Right hindlimb (tissue), 1 donor: ENCODE measurements around the gene PPIB.

Experiments
- DNase-seq: peaks from one replicate; pipeline ENCODE4 v3.0.0-alpha.2; 2018

The PPIB gene

DNA sequence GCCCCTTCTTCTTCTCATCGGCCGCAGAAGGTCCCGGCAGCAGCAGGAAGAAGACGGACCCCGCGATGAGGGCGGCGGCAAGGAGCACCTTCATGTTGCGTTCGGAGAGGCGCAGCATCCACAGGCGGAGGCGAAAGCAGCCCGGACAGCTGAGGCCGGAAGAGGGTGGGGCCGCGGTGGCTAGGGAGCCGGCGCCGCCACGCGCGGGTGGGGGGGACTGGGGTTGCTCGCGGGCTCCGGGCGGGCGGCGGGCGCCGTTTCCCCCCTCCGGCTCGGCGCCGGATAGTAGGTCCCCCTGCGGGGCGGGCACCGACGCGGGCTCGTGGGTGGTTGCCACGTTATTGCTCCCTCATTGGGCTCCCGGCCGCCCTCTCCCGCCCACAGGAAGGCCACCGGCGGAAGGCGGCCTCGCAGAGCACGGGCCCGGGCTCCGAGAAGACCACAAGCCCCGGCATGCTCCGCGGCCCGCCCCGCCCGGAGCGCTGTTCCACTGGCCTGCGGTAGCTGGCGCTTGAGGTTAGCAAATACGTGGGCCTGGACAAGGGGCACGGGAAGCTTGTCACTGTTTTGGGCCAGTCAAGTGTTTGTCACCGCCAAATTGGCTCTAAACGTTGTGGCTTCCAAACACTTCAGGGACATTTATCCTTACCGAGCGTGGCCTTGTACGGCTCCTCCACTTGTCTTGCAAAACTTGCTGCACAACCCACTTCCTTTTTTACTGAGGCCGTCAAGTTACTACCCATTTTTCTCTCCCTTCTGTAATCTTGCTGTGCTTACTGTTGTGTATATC is at the start of gene PPIB:
TSS of gene PPIB (minus strand) at position 154 of the 790 bp plus-strand sequence. CDS start at position 118, 36 bp downstream.
- DNase-seq: peak; percentile 98

DNA sequence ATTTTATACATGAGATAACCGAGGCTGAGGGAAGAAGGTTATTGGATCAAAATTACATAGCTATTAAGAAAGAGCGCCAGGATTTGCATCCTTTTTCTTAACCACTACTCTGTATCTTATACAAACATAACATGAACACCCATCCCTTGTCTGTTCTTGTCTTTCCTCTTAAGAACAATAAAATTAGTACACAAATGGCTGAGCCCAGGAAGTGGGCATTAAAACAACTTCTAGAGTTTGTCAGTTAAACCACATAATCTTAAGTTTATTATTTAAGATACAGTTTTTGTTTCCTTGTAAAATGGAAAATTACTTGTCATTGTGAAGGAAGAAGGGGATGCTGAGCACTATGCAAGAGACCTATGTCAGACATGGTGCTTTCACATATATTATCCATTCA is 48.9 kb upstream of the PPIB start:
- DNase-seq: no peak

DNA sequence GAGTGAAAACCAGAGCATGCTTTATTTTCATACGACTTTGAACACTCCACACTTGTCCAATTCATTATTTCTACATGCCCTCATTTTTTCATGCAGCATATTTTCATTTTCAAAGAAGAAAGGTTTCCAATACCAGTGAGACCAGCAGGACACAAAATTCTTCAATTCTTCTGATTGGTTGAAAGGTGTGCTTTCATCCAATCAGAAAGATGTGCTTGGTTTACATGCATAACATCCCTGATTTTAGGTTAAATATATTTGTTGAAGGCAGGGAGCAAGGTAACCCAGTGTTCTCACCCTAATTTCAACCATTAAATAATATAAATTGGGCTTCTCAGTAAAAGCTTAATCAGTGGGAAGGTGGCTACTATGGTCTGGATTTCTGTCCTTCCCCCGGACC is 47.5 kb upstream of the PPIB start:
- no peak for DNase-seq

DNA sequence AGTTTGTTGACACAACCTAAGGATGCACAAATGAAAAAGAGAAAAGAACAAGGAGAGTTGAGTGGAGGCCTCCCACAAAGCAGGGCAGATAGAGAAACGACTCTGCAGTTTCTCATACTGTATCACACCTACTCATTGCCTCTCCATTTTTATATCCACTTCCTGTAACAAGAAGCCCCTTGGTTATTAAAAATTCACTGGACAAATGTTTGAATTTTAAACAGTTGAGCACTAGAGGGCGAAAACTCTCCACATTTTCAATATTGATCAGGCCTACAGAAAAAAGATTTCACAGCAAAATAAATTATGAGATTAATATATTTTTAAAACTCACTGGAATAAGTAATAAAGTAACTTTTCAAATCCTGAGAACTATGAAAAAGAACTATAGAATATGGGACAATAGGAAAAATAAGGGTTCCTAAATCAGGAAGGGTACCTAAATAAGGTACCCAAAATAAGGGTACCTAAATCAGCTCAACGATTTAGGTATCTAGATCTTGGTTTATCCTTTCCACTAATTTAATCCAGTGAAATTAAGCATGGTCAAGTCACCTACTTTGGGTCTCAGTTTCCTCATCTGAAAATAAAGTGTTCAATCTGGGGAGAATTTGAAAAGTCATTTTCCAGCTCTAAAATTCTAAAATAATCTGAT is 47.0 kb upstream of the PPIB start:
- DNase-seq: no peak

DNA sequence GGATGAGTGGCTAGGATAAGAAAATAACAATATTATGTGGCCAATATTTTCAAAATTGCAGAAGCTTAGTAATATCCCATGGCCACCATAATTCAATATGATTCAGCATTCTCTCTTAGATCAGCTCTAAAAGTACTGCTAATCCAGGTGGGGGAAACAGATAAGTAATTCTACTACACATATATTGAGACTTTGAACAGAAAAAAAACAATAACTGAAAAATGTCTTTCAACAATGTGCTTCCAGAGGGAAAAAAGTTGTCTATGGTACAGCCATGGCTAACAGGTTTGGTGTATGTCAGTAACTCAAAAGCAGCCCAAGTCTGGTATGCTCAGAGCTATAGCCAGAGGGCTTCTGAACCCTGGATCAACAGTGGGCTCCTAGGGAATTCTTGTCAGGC is 42.4 kb upstream of the PPIB start:
- DNase-seq: no peak

DNA sequence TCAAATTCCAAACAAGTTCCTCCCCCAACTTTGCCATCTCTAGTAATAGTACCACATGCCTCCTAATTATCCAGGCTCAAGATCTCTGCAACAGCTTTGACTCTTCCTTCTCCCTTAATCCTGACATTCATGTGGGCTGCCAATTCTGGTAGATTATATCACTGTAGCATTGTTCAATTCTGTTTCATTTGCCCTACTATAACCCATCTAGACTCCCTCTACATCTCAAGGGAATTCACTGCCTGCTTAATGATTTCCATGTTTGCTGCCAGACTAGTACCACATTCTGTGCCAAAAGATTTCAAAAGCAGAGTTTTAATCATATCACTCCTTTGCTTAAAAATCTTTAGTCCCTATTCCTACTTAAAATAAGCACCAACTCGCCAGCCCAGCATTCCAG is 34.6 kb upstream of the PPIB start:
- no peak for DNase-seq

DNA sequence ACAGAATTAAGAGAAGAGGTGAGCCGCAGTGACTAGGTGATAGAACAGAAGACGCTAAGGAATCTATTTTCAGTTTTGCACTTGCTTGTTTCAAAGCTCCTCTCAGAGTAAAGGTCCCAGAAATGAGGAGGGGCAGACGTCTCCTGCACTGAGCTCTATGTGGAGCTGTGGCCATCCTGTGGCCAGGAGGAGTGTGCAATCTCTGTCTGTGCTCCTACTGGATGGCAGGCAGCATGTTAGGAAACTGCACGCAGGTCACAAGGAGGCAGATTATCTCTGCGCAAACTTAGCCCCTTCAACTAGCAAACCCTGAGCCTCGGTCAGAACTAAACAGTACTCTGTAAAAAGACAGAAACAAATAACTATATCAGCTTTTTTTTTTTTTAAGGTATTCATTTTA is 31.1 kb upstream of the PPIB start:
- DNase-seq: no peak

DNA sequence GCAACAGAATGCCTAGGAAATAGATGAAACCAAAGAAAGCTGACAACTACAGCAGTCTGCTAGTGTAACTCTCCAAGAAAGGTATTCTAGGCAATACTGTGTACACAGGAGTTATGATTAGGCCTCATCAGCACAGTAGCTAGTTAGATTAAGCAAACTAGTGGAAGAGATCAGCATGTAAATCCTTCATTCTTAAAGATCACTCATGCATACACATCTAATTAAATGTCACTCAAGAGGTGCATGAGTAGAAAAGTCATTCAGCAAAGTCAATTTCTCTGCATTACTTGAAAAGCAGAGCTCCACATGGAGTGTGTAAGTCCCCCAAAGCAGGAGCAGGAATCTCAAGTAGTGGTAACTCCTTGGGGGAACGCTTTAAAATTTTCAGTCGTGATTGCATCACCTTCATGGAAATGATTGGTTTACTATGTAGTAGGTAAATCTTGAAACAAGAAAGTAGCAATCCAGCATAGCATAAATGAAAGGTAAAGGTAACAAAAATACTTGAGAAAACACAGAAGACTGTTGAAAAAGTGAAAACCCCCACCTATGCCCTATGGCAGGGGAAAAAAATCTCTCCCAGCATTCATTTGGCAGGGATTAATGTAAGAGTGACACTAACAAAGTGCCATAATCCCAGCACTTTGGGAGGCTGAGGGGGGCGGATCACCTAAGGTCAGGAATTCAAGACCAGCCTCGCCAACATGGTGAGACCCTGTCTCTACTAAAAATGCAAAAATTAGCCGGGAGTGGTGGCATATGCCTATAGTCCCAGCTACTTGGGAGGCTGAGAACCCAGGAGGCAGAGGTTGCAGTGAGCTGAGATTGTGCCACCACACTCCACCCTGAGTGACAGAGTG is 29.4 kb upstream of the PPIB start:
- no peak for DNase-seq

DNA sequence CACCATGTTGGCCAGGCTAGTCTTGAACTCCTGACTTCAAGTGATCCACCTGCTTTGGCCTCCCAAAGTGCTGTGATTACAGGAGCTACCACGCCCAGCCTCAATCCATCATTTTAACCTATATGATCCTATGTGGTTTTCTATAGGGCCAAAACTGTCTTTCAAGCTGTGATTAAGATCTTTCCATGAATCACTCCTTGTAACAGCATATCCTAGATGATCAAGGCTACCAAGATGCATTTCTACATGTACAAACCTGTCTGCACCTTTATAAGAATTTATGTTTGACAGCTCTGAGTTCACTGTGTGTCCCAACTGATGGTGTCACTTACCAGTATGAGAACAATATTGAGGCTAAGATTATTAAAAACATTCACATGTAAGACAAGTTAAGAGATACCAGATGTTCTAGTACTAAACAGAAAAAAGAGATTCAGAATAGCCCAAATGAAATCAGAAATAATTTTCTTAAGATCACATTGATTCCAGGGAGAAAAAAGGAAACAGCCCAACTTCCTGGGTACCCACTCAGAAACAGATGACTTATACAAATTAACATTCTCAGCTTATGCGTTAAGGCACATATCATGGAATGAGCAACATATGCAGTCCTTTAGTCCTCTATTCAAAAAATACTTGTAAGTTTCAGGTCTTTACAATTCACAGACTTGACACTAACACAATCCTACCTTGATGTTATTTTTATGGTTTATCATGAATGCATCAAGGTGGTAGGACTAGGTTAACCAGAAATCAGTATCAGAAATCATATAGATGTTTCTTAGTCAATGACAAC is 24.8 kb upstream of the PPIB start:
- no peak for DNase-seq

DNA sequence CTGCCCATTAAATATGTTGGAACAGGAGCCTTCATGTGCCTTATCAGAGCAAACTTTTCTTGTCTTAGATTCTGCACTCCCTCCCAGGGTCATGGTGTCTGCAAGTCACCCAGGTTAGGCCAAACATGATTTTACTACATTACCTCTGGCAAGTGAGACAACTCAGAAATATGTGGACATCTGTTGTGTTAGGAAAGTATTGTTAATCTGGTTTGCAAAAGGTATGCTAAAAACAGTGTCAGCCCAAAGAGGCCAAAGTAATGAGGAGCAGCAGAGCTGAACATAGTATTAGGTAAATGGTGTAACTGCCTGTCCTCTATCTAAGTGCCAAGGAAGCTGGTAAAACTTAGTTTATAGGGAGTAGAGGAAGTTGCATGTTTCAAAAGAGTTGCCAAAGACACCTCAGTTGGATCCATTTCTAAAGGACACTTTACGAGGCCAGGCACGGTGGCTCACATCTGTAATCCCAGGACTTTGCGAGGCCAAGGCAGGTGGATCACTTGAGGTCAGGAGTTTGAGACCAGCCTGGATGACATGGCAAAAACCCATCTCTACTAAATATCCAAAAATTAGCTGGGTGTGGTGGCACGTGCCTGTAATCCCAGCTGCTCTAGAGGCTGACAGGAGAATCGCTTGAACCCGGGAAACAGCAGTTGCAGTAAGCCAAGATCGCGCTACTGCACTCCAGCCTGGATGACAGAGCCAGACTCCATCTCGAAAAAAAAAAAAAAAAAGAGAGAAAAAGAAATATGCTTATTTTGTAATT is 22.5 kb upstream of the PPIB start:
- no peak for DNase-seq

DNA sequence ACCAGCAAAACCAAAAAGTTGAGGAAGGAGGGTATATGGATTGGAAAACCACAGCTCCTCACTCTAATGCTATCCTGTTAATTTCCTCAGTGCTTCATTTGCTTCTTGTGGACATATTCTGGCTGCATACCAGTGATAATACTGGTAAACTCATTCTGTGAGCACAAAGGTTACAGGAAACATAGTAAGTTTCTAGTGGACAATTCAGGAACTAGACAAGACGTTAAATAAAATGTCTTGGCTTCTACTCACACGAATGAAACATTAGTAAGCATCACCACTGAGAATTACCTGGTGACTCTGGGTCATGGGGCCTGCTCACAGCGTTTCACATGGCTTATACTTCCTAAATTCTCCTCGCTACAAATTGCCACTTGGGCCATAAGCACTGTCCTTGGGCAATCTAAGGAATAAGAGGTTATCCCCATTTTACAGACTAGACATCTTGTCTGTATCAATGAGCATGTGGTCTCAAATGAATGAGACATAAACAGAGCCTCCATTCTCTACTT is 20.1 kb upstream of the PPIB start:
- no peak for DNase-seq

DNA sequence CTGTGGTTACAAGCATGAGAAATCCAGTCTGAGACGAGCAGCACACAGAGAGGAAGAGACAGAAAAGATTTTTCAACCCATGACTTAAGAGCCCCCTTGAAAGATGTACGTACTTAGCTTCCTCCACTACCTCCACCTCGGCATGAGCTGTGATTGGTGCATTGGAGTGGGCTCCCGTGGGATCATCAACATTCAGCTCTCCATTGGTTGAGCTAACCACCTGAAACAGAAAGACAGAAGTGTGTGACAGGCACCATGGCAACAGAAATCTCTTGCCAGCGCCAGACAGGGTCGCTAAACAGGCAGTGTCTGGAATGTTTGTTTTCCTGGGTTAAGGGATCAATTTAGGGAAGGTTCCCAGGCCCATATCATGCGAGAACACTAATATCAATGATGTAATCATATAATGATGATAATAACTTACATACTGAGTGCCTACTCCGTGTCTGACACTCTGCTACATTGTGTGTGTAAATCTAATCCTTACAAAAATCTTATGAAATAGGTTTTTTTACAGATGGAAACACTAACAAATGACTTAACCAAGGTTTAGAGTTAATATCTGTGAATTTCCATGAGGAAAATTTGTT is 17.5 kb upstream of the PPIB start:
- no peak for DNase-seq

DNA sequence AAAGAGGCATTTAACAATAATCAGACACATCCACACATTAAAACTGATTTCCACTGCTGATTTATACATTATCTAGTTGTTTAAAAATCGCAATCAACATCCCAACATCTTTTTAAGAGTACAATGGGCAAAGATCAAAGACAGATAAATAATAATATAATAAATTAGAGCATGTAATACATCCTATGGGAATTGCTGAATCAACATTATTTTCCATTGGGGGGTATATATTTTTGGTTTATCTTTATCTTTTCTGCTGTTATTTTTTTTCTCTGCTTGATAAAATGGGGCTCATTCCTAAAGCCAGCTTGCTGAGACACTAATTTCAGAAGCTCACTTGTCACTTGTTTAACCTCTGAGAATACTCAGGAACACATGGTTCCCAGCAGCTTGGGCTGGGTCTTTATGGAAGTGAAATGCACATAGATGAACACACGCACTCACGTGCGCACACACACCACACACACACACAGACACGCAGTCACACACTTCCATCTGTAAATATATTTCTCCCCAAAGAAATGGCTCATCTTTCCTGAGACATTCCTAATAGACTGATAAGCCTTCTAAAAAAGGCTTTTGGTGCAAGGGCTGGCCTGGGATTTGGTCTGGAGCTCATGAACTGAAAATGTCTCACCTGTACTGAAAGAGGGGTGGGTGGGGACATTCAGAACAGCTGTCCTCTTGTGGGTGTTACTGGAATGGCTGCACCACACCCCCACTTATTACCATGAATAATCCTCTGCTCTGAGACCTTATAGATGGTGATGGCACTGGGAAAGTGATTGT is 3.5 kb upstream of the PPIB start:
- DNase-seq: no peak

DNA sequence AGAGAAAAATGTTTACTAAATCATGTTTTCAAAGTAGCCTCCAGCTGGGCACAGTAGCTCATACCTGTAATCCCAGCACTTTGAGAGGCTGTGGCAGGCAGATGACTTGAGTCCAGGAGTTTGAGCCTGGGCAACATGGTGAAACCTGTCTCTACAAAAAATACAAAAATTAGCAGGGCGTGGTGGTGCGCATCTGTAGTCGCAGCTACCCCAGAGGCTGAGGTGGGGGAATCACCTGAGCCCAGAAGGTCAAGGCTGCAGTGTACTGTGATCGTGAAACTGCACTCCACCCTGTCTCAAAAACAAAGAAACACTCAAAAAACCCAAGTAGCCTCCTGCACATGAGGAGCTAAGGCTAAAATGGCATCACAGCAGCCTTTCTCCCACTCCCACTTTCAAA is 1.6 kb upstream of the PPIB start:
- no peak for DNase-seq

DNA sequence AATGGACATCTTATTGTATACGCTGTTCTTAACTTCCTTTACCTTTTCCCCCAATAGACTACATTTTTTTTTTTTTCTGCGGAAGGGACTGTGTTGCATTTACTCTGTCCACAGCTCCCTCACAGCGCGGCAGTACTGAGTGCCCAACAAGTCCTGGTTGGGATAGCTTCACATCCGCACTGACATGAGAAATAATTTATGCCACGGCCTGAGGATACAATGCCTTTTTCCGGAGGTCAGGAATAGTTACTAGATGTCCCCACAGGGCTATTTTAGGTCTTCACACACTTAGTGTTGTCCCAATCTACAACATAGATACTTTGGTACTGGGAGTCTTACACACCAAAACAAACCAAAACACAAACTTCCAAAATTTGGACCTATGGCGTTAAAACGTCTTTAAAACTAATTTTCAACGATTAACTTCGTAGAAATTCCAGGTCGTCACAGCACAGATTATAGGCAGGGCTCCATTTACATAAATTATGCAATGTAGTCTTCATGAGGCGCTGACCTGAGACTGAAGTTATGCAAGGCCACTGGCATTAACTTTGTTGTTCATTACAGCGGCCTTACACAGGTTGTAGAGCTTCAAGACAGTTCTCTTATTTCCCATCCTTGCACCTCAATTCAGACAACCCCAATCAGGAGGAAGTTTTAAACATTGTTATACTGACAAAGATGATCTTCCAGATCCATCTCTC is 989 bp upstream of the PPIB start:
- DNase-seq: peak; percentile 38

DNA sequence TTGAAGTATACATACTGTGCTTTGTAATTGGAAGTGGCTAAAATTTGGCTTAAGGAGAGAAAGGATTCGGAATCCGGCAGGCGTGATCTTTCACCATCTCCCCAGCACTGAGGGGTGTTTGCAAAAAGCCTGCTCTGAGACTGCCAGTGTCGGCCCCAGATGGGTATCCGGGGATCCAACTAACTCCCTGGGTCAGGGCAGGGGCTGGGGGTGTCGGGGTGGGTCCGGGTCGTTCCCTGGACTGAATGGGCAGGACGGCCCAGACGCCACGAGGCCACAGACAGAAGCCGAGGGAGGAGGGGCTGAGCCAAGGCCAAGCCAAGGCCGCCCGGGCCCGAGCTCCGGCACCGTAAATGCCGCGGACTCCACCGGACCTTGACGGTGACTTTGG is 349 bp downstream of the PPIB start:
- no peak for DNase-seq

DNA sequence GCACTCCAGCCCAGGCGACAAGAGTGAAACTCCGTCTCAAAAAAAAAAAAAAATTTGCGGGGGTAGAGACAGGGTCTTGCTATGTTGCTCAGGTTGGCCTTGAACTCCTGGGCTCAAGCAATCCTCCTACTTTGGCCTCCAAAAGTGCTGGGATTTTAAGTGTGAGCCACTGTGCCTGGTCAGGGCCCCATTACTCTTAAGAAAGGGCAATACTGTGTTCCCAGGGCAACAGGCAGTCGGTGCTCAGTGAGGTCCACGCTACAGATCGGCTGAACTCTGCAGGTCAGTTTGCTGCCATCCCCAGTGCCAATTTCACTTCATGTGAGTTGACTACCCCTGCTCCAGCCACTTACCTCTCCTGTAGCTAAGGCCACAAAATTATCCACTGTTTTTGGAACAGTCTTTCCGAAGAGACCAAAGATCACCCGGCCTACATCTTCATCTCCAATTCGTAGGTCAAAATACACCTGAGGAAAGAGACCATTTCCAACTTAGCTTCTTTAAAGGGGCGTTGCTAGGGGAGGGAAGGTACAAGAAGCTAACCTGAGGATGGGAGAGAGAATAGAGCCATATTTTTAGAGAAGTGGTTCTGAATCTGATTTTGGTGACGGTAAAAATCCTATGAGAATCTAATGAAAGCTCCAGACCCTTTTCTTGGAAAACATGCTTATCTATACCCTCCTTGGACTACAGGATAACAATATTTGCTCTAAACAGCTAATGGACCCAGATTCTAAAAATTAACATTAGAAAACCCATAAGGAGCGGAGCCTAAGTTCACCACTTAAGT is 939 bp downstream of the PPIB start:
- no peak for DNase-seq

DNA sequence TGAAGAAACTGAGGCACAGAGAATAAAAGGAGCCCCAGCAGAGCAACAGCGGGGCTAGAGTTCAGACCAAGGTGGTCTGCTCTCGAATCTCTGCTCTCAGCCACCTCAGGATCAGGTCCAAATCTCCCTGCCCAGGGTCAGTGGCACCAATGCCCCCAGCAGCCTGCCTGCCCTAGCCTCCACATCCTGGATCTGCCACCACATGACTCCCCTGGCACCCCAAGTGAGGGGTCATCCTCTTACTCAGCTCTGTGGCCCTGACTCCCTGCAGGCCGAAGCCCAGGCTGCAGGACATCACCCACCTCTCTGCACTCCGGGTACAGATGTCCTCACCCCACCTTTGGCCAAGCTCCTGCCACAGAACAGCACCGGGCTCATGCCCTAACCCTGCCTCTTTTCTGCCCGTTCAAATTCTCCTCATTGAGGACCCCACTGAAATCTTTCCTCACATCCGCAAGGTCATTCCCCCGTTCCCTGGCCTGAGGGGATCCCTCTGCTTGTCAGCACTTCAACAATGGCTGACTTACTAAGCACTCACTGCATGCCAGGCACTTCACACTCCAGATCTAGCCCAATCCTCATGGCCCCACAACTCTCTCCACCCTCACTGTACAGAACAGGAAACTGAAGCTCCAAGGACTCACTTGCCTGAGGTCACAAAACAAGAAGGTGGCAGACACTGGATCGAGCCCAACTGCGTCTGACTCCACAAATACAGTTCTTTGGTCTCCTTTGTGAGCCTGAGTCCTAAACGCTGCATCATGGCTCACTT is 4.3 kb downstream of the PPIB start:
- no peak for DNase-seq
